HEK293T (cell line): ENCODE measurements around the gene AP1G2.

Source experiments
- CTCF ChIA-PET: fragments of 350-600 bp; formaldehyde crosslinking; extraction: SDS; loops from one replicate; lab custom pipeline; 2021; ENCODE audit warnings: antibody characterized with exemption, inconsistent platforms; lab: Yijun Ruan, JAX
- POLR2A ChIA-PET: fragments of 350-600 bp; formaldehyde crosslinking; extraction: SDS; loops from one replicate; lab custom pipeline; 2020; ENCODE audit warnings: antibody characterized with exemption, inconsistent platforms; lab: Yijun Ruan, JAX
- DNase-seq: peaks from one replicate; pipeline ENCODE4 v3.0.0; 2012; ENCODE audit warnings: mixed read lengths; ENCODE audit errors: extremely low spot score
- ARNT ChIP-seq: fragments of 450-650 bp; IDR thresholded peaks from 2 replicates; pipeline ENCODE4 v1.6.1; 2017; ENCODE audit warnings: mild to moderate bottlenecking
- BHLHE40 ChIP-seq: fragments of 450-650 bp; IDR thresholded peaks from 2 replicates; pipeline ENCODE4 v1.6.1; 2016; ENCODE audit warnings: mild to moderate bottlenecking, moderate library complexity, borderline replicate concordance
- CTBP1 ChIP-seq: fragments of 450-650 bp; IDR thresholded peaks from 2 replicates; pipeline ENCODE4 v1.6.1; 2016; ENCODE audit warnings: borderline replicate concordance
- ELF4 ChIP-seq: fragments of 450-650 bp; IDR thresholded peaks from 2 replicates; pipeline ENCODE4 v1.6.1; 2017; ENCODE audit warnings: antibody characterized with exemption
- FOXA1 ChIP-seq: fragments of 450-650 bp; IDR thresholded peaks from 2 replicates; pipeline ENCODE4 v1.6.1; 2016; ENCODE audit warnings: mild to moderate bottlenecking
- FOXK2 ChIP-seq: fragments of 450-650 bp; IDR thresholded peaks from 2 replicates; pipeline ENCODE4 v1.6.1; 2016; ENCODE audit warnings: mild to moderate bottlenecking
- FOXM1 ChIP-seq: fragments of 450-650 bp; IDR thresholded peaks from 2 replicates; pipeline ENCODE4 v1.6.1; 2017; ENCODE audit warnings: mild to moderate bottlenecking, borderline replicate concordance
- HDGF ChIP-seq: fragments of 450-650 bp; IDR thresholded peaks from 2 replicates; pipeline ENCODE4 v1.6.1; 2017; ENCODE audit warnings: antibody characterized with exemption, borderline replicate concordance
- L3MBTL2 ChIP-seq: fragments of 450-650 bp; conservative IDR thresholded peaks from 2 replicates; pipeline ENCODE4 v1.6.1; 2016; ENCODE audit warnings: mild to moderate bottlenecking
- LEF1 ChIP-seq: fragments of 450-650 bp; IDR thresholded peaks from 2 replicates; pipeline ENCODE4 v1.6.1; 2017; ENCODE audit warnings: mild to moderate bottlenecking, borderline replicate concordance
- NFRKB ChIP-seq: fragments of 450-650 bp; IDR thresholded peaks from 2 replicates; pipeline ENCODE4 v1.6.1; 2016; ENCODE audit warnings: mild to moderate bottlenecking, moderate library complexity
- PKNOX1 ChIP-seq: fragments of 450-650 bp; IDR thresholded peaks from 2 replicates; pipeline ENCODE4 v1.6.1; 2016
- SP1 ChIP-seq: fragments of 450-650 bp; IDR thresholded peaks from 2 replicates; pipeline ENCODE4 v1.6.1; 2017
- SUZ12 ChIP-seq: fragments of 450-650 bp; IDR thresholded peaks from 2 replicates; pipeline ENCODE4 v1.6.1; 2016; ENCODE audit warnings: mild to moderate bottlenecking
- TARDBP ChIP-seq: fragments of 450-650 bp; IDR thresholded peaks from 2 replicates; pipeline ENCODE4 v1.6.1; 2016
- ZNF384 ChIP-seq: fragments of 450-650 bp; IDR thresholded peaks from 2 replicates; pipeline ENCODE4 v1.6.1; 2016

AP1G2 gene

GRCh38 chr14:23529016-23529415, 38.6 kb downstream of the AP1G2 start:
- ChIA-PET CTCF (interaction anchor here (1.0 kb wide), 1 partner anchor 9 kb away, joined by 6 read pairs; no protein-coding TSS in a partner anchor), POLR2A (interaction anchor here (2.3 kb wide), 1 partner anchor 27 kb away, joined by 10 read pairs; the partner anchor contains the start of gene THTPA)
- TF ChIP-seq SP1 (no peak), PKNOX1 (no peak), ZNF384 (no peak), ARNT (no peak), CTBP1 (no peak), FOXM1 (no peak), FOXK2 (no peak), ELF4 (no peak), BHLHE40 (no peak), SUZ12 (no peak), NFRKB (no peak), L3MBTL2 (no peak), HDGF (no peak), FOXA1 (no peak), LEF1 (no peak), TARDBP (no peak)
- no peak for DNase-seq

DNA sequence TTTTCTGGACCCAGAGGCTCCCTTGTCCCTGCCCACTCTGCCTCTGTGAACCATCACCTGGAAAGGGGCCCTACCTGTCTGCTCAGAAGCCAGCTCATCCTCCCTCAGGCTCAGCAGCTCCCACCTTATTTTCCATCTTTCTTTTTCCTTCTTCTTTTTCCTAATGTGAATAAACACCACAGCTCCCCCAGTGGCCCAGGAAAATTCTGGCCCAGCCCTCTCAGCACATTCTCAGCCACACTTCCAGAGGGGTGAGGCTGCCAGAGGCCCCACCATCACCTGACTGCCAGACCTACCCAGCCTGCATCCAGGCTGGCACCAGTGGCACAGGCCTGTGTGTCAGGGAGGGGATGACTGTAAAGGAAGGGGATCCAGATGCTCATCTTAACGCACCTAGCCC, 39.0 kb downstream of the AP1G2 start:
- no peak for TF ChIP-seq PKNOX1
- TF ChIP-seq SP1, result no peak
- no peak for TF ChIP-seq CTBP1
- no peak for TF ChIP-seq L3MBTL2
- TF ChIP-seq TARDBP, result no peak
- TF ChIP-seq FOXM1, result no peak
- TF ChIP-seq ELF4, result no peak
- TF ChIP-seq NFRKB, result no peak
- TF ChIP-seq ARNT, result no peak
- no peak for TF ChIP-seq HDGF
- TF ChIP-seq FOXA1, result no peak
- no peak for DNase-seq
- CTCF ChIA-PET, result interaction anchor here (1.0 kb wide), 1 partner anchor 10 kb away, joined by 6 read pairs; no protein-coding TSS in a partner anchor
- POLR2A ChIA-PET, result interaction anchor here (2.3 kb wide), 1 partner anchor 28 kb away, joined by 10 read pairs; the partner anchor contains the start of gene THTPA

GRCh38 chr14:23525611-23526010, 42.0 kb downstream of the AP1G2 start:
- no peak for DNase-seq
- TF ChIP-seq ARNT (no peak), NFRKB (no peak)
- CTCF ChIA-PET, result interaction anchor here (0.5 to 0.7 kb wide), 2 partner anchors 47 to 50 kb away, joined by 3 to 5 read pairs; no protein-coding TSS in a partner anchor
- POLR2A ChIA-PET, result interaction anchor here (2.8 kb wide), 1 partner anchor 30 kb away, joined by 9 read pairs; the partner anchor contains the start of gene THTPA

- no peak for TF ChIP-seq FOXM1
- TF ChIP-seq SP1, result no peak
- TF ChIP-seq BHLHE40, result no peak
- no peak for TF ChIP-seq NFRKB
- no peak for TF ChIP-seq ZNF384
- TF ChIP-seq CTBP1, result no peak
- TF ChIP-seq L3MBTL2, result no peak
- TF ChIP-seq SUZ12, result no peak
- TF ChIP-seq HDGF, result no peak
- no peak for TF ChIP-seq ARNT
- TF ChIP-seq TARDBP, result no peak
- no peak for TF ChIP-seq ELF4
- no peak for TF ChIP-seq LEF1
- TF ChIP-seq FOXA1, result no peak
- no peak for TF ChIP-seq PKNOX1
- no peak for DNase-seq
- ChIA-PET CTCF (interaction anchor here (0.7 kb wide), 1 partner anchor 50 kb away, joined by 3 read pairs; no protein-coding TSS in a partner anchor), POLR2A (interaction anchor here (2.8 kb wide), 1 partner anchor 31 kb away, joined by 9 read pairs; the partner anchor contains the start of gene THTPA)
These were observed 42.6 kb downstream of the AP1G2 start for GRCh38 chr14:23524954-23525353.

DNA sequence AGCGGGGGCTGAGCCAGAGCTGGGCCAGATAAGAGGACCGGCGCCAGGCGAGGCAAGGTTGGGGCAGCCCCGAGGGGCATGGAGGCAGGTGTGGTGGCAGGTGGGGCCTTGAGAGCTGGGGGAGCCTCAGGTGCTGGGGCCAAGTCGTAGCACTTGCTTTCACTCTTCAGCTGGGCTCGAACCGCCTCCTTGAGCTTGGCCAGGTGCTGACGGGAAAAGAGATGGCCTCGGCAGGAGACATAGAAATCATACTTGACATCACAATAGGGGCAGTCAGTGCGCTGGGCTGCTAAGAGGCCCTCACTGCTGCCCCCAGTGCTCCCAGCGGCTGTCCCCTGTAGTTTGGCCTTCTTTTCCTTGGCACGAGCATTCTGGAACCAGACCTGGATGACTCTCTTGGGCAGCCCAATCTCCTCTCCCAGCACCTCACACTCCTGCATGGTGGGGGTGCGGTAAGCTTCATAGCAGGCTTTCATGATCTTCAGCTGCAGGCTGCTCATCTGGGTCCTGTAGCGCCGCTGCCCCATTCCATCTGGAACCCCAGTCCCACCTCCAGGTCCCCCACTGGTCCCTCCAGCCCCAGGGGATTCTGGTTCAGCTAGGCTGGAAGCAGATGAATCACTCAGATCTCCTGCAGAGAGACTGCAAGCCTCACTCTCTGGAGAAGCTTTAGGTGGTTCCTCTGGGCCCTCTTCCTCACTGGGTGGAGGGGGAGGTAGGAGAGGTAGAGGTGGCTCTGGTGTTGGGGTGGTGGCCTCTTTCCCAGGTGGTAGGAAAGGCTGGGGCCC, 44.2 kb downstream of the AP1G2 start:
- no peak for TF ChIP-seq SUZ12
- no peak for TF ChIP-seq ELF4
- no peak for TF ChIP-seq L3MBTL2
- TF ChIP-seq FOXA1, result no peak
- no peak for TF ChIP-seq SP1
- TF ChIP-seq BHLHE40, result no peak
- TF ChIP-seq ARNT, result no peak
- TF ChIP-seq FOXM1, result no peak
- no peak for TF ChIP-seq NFRKB
- no peak for TF ChIP-seq PKNOX1
- no peak for TF ChIP-seq FOXK2
- no peak for TF ChIP-seq ZNF384
- TF ChIP-seq TARDBP, result no peak
- no peak for TF ChIP-seq CTBP1
- ChIA-PET POLR2A (interaction anchor here (0.7 to 2.8 kb wide), 2 partner anchors 29 to 32 kb away, joined by 3 to 9 read pairs; partner anchors contain the start of gene THTPA), CTCF (interaction anchor here (1.1 kb wide), 1 partner anchor 36 kb away, joined by 3 read pairs; no protein-coding TSS in a partner anchor)
- no peak for DNase-seq
